Neuron (in vitro differentiated cells): ENCODE results near the gene SAP130.

ENCODE experiments used
- H2AFZ ChIP-seq: one replicate; pipeline ENCODE4 v1.6.1; 2013; ENCODE audit warnings: low read depth, mild to moderate bottlenecking, inconsistent platforms, low read length, moderate library complexity
- H3K27me3 ChIP-seq: one replicate; pipeline ENCODE4 v1.6.1; 2013; ENCODE audit warnings: low read length; ENCODE audit not compliant: insufficient read depth
- H3K36me3 ChIP-seq: one replicate; pipeline ENCODE4 v1.6.1; 2013; ENCODE audit warnings: low read length; ENCODE audit not compliant: insufficient read depth
- H3K4me1 ChIP-seq: one replicate; pipeline ENCODE4 v1.6.1; 2013; ENCODE audit warnings: low read length; ENCODE audit not compliant: insufficient read depth
- H3K4me3 ChIP-seq: 2 replicates; pipeline ENCODE4 v1.5.1; 2013; ENCODE audit warnings: mild to moderate bottlenecking, low read length, moderate library complexity
- H3K9me3 ChIP-seq: one replicate; pipeline ENCODE4 v1.6.1; 2013; ENCODE audit warnings: low read length

The SAP130 gene

DNA sequence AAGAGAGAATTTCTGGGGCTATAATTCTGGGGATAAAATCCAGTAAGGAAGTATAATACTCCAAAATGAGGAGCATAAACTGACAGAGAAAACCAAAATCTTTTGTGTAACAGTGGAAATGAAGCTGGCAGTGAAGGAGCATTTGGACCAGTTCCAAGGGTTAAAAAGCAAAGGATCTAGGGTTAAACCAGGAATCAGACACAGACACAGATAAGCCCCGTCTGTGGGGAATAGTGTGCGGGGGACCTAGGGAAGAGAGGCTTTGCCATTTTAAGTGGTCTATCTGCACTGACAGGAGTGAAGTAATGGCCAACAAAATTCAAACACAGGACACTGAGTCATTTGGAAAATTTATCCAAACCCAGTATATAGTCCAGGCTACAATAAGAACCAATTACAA, 23.4 kb downstream of the SAP130 start:
- Histone ChIP-seq H2AFZ (no peak overlapping the region), H3K4me3 (no peak overlapping the region), H3K9me3 (no peaks in the 10 kb centered on the region), H3K27me3 (no peaks in the 10 kb centered on the region), H3K36me3 (peaks cover 98% of the 10 kb centered on the region), H3K4me1 (no peaks in the 10 kb centered on the region)

DNA sequence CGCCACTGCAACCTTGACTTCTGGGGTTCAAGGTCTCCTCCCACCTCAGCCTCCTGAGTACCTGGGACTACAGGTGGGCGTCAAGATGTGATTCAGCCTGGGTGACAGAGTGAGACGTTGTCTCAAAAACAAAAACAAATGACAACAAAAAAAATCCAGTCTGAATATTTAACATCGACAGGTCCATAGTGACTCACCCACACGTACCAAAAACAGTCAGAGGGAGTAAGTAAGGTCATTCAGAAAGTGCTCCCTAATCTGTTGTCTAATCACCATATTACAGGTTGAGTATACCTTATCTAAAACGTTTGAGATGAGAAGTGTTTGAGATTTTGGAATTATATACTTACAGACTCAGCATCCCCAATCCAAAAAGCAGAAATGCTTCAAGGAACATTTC, 24.4 kb downstream of the SAP130 start:
- Histone ChIP-seq H3K4me1 (no peaks in the 10 kb centered on the region), H3K36me3 (peaks cover 96% of the 10 kb centered on the region)

GRCh38 chr2:127996160-127996559, 31.7 kb downstream of the SAP130 start:
- no peaks in the 10 kb centered on the region for H3K27me3 ChIP-seq
- peaks cover 80% of the 10 kb centered on the region for H3K36me3 ChIP-seq
- no peak overlapping the region for H2AFZ ChIP-seq
- no peak overlapping the region for H3K4me3 ChIP-seq
- H3K9me3 ChIP-seq, result no peaks in the 10 kb centered on the region
- no peaks in the 10 kb centered on the region for H3K4me1 ChIP-seq

More for the DNA sequence above, 24.4 kb downstream of the SAP130 start:
- no peaks in the 10 kb centered on the region for H3K9me3 ChIP-seq
- H2AFZ ChIP-seq, result no peak overlapping the region
- H3K4me3 ChIP-seq, result no peak overlapping the region
- H3K27me3 ChIP-seq, result no peaks in the 10 kb centered on the region

DNA sequence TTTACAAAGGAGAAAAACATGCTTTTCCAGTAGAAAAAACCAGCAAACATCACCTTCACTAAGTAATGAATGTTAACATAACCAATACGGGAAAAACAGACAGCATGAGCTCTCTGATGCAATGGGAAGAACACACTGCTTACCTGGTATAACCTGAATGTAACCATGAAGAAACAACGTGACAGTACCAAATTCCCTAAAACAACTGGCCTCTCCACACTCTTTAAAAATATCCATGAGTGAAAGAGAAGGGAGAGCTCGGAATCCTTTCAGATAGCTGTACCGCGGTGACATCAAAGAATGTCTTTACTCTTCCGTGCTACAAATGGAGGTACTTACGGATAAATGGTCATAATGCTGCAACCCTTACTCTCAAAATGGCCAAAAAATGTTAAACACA, 32.1 kb downstream of the SAP130 start:
- H3K4me1 ChIP-seq, result no peaks in the 10 kb centered on the region
- H3K36me3 ChIP-seq, result peaks cover 77% of the 10 kb centered on the region
- no peak overlapping the region for H3K4me3 ChIP-seq
- no peaks in the 10 kb centered on the region for H3K27me3 ChIP-seq
- no peak overlapping the region for H2AFZ ChIP-seq
- no peaks in the 10 kb centered on the region for H3K9me3 ChIP-seq

GRCh38 chr2:127993659-127994058, 34.2 kb downstream of the SAP130 start:
- Histone ChIP-seq H3K36me3 (peaks cover 69% of the 10 kb centered on the region), H3K27me3 (no peaks in the 10 kb centered on the region), H3K9me3 (no peaks in the 10 kb centered on the region), H3K4me1 (no peaks in the 10 kb centered on the region), H3K4me3 (no peak overlapping the region), H2AFZ (no peak overlapping the region)

- no peaks in the 10 kb centered on the region for H3K4me1 ChIP-seq
- no peak overlapping the region for H3K4me3 ChIP-seq
- H3K27me3 ChIP-seq, result no peaks in the 10 kb centered on the region
- H3K36me3 ChIP-seq, result peaks cover 70% of the 10 kb centered on the region
- H2AFZ ChIP-seq, result no peak overlapping the region
- H3K9me3 ChIP-seq, result no peaks in the 10 kb centered on the region
Measured at GRCh38 chr2:127991742-127992141, 36.1 kb downstream of the SAP130 start.

- Histone ChIP-seq H3K36me3 (peaks cover 76% of the 10 kb centered on the region), H3K4me3 (no peak overlapping the region), H2AFZ (no peak overlapping the region), H3K27me3 (no peaks in the 10 kb centered on the region), H3K9me3 (no peaks in the 10 kb centered on the region), H3K4me1 (no peaks in the 10 kb centered on the region)
Measured at GRCh38 chr2:127986548-127987079, 41.2 kb downstream of the SAP130 start.

GRCh38 chr2:127985735-127986134, 42.1 kb downstream of the SAP130 start:
- no peaks in the 10 kb centered on the region for H3K4me1 ChIP-seq
- H3K4me3 ChIP-seq, result no peak overlapping the region
- H3K9me3 ChIP-seq, result no peaks in the 10 kb centered on the region
- no peak overlapping the region for H2AFZ ChIP-seq
- H3K27me3 ChIP-seq, result no peaks in the 10 kb centered on the region
- H3K36me3 ChIP-seq, result peaks cover 76% of the 10 kb centered on the region

- no peaks in the 10 kb centered on the region for H3K9me3 ChIP-seq
- no peaks in the 10 kb centered on the region for H3K27me3 ChIP-seq
- H2AFZ ChIP-seq, result no peak overlapping the region
- H3K4me3 ChIP-seq, result no peak overlapping the region
- H3K4me1 ChIP-seq, result no peaks in the 10 kb centered on the region
- H3K36me3 ChIP-seq, result peaks cover 81% of the 10 kb centered on the region
Measured at GRCh38 chr2:127985026-127985734, 42.7 kb downstream of the SAP130 start.

- H3K4me1 ChIP-seq, result no peaks in the 10 kb centered on the region
- no peaks in the 10 kb centered on the region for H3K27me3 ChIP-seq
- H3K4me3 ChIP-seq, result no peak overlapping the region
- H3K36me3 ChIP-seq, result peaks cover 79% of the 10 kb centered on the region
- no peaks in the 10 kb centered on the region for H3K9me3 ChIP-seq
- no peak overlapping the region for H2AFZ ChIP-seq
Measured at GRCh38 chr2:127984551-127984950, 43.3 kb downstream of the SAP130 start.

- Histone ChIP-seq H3K27me3 (no peaks in the 10 kb centered on the region), H3K9me3 (no peaks in the 10 kb centered on the region), H3K4me3 (no peak overlapping the region), H3K36me3 (peaks cover 57% of the 10 kb centered on the region), H3K4me1 (no peaks in the 10 kb centered on the region), H2AFZ (no peak overlapping the region)
Measured at GRCh38 chr2:127969446-127969845, 58.4 kb downstream of the SAP130 start.

- H3K36me3 ChIP-seq, result peaks cover 55% of the 10 kb centered on the region
Measured at GRCh38 chr2:127968610-127969339, 59.1 kb downstream of the SAP130 start.

DNA sequence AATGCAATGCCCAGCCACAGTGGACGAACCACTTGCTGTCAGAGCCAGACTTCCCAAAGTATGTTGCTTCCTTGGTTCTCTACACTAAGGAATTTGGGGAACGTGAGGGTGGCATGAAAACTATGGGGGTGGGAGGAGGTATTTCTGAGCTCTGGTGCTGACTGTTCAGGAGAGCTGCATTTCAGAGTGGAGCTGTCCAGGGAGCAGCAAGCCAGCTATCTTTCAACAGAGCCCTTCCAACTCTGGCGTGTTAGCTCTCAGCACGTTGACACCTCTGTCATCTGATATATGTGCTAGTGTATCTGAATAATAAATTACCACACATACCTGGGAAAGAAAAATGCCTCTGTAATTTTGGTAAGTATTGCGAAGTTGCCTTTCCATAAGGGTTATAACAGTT, 66.1 kb downstream of the SAP130 start:
- H2AFZ ChIP-seq, result no peak overlapping the region
- H3K4me3 ChIP-seq, result no peak overlapping the region
- H3K36me3 ChIP-seq, result peaks cover 45% of the 10 kb centered on the region
- H3K4me1 ChIP-seq, result no peaks in the 10 kb centered on the region
- no peaks in the 10 kb centered on the region for H3K27me3 ChIP-seq
- H3K9me3 ChIP-seq, result peaks cover 2% of the 10 kb centered on the region

More at GRCh38 chr2:127968610-127969339, 59.1 kb downstream of the SAP130 start:
- Histone ChIP-seq H3K9me3 (peaks cover 2% of the 10 kb centered on the region), H3K4me3 (no peak overlapping the region), H2AFZ (no peak overlapping the region), H3K4me1 (no peaks in the 10 kb centered on the region), H3K27me3 (no peaks in the 10 kb centered on the region)
